Measurements from ENCODE around the gene AHSG.

The AHSG gene

DNA sequence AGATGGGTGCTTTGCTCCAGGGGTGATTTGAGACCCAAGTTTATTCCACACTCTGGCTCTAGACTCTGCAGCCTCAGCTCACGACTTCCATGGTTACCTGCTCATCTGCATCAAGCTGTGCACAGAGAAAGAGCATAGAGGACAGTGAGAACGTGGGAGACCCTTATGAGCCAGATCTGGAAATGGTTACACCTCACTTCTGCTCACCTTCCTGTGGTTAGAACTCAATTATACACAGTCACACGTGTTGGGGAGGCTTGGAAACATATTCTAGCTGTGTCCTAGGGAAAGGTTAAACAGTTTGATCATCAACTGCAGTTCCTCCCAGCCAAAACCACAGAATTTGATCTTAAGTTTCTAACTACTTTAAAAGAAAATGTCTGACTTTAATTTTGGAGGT lies 29.2 kb downstream of the AHSG start:
- no peak for DNase-seq (ENCODE audit: low read depth)

DNA sequence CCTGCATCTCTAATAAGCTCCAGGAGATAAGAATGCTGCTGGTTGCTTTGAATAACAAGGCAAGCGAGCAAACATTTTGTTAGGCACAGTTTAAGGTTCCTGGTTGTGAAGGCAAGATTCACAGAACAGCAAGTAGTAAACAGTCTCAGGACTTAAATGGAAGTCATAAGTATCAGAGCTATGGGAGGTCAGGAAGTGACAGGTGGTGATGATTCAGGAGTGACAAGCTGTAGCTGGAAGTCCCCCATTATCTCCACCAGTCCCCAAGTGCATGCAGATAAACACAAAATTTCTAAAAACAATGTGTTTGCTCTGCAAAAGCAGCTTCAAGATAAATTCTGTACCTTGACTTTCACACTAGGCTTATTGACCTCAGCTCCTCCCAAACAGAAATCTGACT lies 30.6 kb downstream of the AHSG start:
- DNase-seq (ENCODE audit: low read depth): no peak

- DNase-seq (ENCODE audit: low read depth): no peak
These were observed 31.8 kb downstream of the AHSG start for GRCh38 chr3:186644683-186645082.

GRCh38 chr3:186646106-186646505 lies 33.2 kb downstream of the AHSG start:
- no peak for DNase-seq (ENCODE audit: low read depth)

- DNase-seq (ENCODE audit: low read depth): no peak
These were observed 34.0 kb downstream of the AHSG start for GRCh38 chr3:186646841-186647240.

GRCh38 chr3:186648851-186649250 lies 36.0 kb downstream of the AHSG start:
- DNase-seq (ENCODE audit: low read depth): no peak

GRCh38 chr3:186651678-186652215 lies 38.9 kb downstream of the AHSG start:
- no peak for DNase-seq (ENCODE audit: low read depth)

DNA sequence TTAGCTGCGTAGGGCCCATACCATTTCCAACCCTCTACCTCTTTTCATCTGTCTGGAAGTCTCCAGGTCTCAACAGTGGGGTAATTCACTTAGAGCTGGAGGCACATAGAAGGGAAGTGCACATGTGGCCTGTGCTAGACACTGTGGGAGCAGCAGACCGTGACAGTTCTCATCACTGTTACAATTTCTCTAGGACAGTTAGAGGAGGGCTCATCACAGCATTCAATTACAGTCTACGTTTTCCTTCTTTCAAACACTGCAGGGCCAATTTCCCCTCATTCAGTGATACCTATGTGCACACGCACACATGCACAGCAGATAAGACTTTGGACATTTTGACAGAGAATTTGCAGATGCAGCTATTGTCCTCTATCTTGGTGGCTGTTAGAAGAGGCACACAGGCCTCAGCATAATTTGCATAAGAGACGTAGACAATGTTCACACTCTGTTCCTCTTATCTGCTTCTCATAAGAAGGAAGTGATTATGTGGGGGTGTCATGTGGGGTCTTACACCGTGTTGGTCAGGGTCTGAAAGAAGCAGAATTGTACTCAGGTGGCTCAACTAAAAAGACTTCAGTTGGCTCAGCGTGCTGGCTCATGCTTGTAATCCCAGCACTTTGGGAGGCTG lies 40.3 kb downstream of the AHSG start:
- no peak for DNase-seq (ENCODE audit: low read depth)

- no peak for DNase-seq (ENCODE audit: low read depth)
These were observed 41.1 kb downstream of the AHSG start for GRCh38 chr3:186653984-186654383.

DNA sequence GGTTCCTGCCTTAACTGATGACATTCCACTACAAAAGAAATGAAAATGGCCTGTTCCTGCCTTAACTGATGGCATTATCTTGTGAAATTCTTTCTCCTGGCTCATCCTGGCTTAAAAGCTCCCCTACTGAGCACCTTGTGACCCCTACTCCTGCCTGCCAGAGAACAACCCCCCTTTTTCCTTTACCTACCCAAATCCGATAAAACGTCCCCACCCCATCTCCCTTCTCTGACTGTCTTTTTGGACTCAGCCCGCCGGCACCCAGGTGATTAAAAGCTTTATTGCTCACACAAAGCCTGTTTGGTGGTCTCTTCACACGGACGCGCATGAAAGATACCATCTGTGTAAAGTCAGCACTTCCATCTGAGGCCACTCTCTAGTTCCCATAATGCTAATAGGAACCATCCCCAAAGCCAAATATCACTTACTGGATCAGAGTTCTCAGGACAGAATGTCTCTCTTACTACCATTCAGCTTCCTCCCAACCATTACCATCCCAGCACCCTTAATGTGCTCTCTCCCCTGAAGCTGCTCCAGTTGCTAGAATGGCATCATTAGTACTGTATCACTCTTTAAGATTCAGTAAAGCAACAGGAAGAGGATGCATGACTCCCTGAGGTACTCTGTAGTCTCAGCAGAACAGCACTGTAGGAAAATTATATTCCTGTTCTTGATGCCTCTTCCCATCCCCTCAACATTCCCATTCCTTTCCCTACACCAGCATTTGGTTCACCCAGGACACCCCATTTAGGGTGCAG lies 50.7 kb downstream of the AHSG start:
- no peak for DNase-seq (ENCODE audit: low read depth)

DNA sequence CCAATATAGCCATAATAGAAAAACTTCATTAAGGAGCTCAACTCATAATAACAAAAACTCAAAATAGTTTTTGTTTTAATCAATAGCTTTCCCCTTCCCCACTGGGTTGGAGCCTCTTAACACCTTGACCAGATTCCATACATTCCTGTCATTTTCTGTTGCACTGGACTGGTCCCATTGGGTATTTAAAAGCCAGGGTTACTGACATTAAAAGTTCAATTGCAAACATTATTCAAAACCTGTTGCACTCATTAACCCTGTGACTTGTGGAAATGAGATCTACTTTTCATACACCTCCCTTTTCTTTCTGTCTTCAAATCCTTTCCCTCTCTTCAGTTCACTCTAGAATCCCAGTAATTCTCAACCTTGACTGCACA lies 51.2 kb downstream of the AHSG start:
- no peak for DNase-seq (ENCODE audit: low read depth)

- DNase-seq (ENCODE audit: low read depth): no peak
These were observed 51.6 kb downstream of the AHSG start for GRCh38 chr3:186664506-186664905.

- DNase-seq (ENCODE audit: low read depth): no peak
These were observed 52.8 kb downstream of the AHSG start, which contains the start of gene HRG for GRCh38 chr3:186665625-186666188. HRG (plus strand) TSS chr3:186666014; CDS start chr3:186666032, 18 bp downstream.

GRCh38 chr3:186668426-186668825 lies 55.6 kb downstream of the AHSG start:
- no peak for DNase-seq (ENCODE audit: low read depth)

DNA sequence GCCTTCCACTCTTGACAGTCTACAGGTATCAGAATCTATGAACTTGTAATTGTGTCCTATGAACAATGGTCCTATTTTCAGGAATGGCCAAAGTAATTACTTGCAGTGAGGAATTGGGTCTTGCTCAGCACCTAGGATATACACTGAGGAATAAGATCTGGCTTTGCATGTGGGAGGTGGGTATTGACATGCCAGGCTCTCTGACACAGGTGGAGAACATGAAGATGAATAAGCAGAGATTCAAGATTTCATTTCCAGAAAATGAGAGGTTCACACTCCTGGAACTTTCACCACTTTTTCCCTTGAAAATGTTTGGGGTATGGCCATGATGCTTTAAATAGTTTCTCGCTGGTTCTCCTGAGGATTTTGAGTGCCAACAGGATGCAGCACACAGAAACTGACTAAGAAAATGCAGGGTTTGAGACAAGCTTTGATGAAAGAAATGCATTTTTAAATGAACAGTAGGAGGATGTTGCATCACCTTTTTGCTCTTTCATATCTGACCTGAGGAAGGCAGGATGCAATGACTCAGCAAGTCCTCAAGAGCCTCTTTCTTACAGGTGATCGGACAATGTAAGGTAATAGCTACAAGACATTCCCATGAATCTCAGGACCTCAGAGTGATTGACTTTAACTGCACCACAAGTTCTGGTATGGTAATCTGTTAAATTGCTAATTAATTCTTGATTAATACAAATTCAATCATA lies 56.7 kb downstream of the AHSG start:
- no peak for DNase-seq (ENCODE audit: low read depth)

GRCh38 chr3:186670155-186670554 lies 57.3 kb downstream of the AHSG start:
- DNase-seq (ENCODE audit: low read depth): no peak

Data from T follicular helper cell (primary cell).